PFSK-1 (cell line): ENCODE measurements around the gene CARMIL1.

Experiments used
- POLR2AphosphoS5 ChIP-seq: IDR thresholded peaks from 2 replicates; pipeline ENCODE4 v1.6.1; 2012; ENCODE audit warnings: low read depth, mild to moderate bottlenecking, control low read depth, low read length, moderate library complexity
- TAF1 ChIP-seq: IDR thresholded peaks from 2 replicates; pipeline ENCODE4 v1.6.1; 2012; ENCODE audit warnings: low read length, control low read depth, borderline replicate concordance; ENCODE audit not compliant: insufficient read depth

DNA sequence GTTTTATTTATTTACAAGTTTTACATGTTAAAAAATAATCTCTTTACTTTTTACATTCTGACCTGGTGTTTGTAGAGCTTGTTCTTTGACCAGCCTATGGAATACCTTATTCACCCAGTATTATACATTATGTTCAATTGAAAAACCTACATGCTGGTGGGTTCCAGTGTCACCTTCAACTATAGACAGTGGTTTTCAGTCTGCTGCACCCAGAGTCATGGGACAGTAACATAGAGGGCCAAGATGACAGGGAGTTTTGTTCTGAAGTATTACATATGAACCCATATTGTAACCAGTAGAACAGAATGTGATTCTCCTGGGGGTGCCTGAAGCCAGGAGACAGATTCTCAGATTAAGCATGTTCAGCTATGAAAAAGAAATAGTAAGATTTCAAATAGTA lies 233.4 kb downstream of the CARMIL1 start:
- TF ChIP-seq POLR2AphosphoS5 (no peak), TAF1 (no peak)
